ENCODE results near the gene NBEA.

NBEA gene

DNA sequence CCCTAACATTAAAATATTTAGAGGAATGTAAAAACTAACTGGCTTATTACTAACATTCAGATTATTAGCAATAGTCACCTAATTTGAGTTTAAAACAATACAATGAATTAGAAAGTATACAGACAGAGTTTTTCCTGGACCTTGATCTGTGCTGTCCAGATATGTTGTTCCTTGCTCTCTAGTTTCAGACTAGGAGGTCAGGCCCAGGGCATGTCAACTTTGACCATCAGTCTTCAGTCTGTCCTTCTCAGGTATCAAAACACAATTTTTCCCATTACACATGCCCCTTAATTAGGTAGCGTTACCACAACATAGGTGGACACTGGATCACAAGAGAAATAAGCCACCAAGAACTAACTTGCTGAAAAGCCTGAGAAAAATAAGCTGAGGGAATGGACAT, 337.4 kb downstream of the NBEA start:
- no peak for DNase-seq (ENCODE audit: low read depth)

DNA sequence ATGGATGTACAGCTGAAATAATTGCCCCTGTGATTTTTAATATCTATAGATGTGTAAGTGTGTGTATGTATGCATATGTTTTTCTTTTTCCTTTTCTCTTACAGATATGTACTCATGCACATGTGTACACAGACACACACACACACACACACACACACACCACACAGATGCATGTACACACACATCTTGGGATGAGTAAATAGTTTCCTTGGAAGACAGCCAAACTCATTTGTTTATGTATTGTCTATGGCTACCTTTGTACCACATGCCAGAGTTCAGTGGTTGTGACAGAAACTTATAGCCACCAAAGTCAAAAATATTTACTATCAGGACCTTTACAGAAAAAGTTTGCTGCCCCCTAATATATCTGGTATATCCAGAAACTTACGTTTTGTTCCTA, 341.8 kb downstream of the NBEA start:
- no peak for DNase-seq (ENCODE audit: low read depth)

DNA sequence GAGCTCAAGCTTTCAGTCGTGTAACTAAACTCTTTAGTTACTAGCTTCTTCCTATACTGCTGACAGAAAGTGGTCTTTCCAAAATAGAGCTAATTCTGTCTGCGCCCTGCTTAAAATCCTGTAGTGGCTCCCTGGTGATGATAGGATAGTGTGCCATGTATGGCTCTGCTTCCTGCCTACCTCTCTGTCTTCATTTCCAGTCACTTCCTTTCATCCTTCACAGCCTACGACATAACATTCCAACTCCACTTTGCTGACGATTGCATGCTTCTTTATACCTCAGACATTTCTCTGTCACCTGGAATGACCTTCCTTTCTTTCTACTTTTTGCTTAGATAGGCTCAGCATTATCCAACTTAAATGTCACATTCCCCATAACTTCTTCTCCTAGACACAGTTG, 343.6 kb downstream of the NBEA start:
- no peak for DNase-seq (ENCODE audit: low read depth)

DNA sequence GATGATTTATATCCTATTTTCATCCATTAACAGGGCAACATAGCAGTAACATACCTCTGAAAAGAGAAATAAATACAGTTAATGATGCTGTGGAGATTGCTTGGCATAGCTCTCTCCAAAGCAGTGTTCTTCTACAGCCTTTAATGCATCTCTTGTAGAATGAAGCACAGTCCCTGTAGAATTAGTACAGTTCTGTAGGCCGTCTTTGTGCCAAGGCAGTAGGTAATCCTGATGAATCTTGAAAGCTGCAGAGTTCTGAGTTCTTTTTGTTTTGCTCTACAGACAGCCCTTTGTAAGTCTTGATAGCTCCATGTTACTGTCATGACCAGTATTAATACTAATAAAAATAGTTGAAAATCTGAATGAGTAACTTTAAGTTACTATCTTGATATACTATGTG, 350.3 kb downstream of the NBEA start:
- no peak for DNase-seq (ENCODE audit: low read depth)

DNA sequence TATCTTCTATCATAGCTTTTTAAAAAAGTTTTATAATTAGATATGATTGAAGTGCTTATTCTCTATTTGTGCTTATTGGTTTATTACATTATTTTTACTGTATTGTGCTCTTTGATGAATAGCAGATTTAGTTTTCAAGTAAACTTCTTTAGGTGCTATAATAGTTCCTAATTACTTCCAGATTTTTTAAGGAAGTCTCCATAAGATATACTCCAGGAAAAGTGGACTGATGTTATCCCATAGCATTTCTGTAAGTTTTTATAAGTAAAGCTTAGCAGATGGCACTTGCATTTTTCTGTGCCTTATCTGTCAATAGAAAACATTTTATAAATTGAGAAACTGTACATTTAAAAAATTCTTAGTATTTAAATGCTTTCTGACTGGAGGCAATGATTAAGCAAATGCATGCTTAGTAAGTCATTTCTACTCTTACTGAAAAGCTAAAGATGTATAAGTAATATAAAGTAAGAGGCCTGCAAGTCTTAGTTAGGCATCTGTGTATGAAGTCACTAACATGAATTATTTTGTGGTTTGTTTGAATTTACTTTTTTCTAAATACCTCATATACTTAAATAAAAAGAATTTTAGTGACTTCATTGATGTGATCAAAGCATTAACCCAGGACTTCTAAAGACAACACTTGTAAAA, 351.6 kb downstream of the NBEA start:
- DNase-seq (ENCODE audit: low read depth) = no peak

DNA sequence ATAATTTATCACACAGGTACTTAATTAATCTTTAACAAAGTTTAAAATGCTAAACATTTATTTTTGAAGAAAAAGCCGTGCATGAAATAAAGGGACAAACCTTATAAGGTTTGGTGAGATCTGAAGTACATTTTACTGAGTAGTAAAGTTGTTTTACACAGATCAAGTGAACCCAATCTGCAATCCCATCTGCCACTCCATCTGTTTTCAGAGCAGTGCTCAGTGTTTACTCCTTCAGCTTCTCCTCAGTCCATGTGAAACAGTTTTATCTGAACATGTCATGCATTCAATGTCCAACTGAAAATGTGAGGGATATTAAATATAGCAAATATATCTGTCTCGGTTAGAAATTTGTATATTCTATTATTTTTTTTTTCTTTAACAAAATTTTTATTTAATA, 367.6 kb downstream of the NBEA start:
- no peak for DNase-seq (ENCODE audit: low read depth)

DNA sequence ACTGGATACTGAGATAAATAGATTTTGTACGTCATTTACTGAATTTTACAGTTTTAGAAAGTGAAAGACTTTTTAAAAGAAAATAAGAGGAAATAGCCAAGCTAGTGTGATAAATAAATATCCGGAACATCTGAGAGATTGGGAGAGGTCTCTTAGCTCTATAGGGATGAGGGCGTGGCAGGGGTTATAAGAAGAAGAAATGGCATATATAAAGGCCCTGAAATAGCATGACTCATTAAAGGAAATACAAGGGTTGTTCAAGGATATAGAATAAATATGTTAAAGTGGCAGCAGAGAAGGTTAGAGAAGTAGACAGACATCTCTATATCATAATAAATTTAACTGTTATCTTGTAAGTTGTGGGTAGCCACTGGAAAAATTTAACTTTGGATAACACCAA, 390.1 kb downstream of the NBEA start:
- no peak for DNase-seq (ENCODE audit: low read depth)

DNA sequence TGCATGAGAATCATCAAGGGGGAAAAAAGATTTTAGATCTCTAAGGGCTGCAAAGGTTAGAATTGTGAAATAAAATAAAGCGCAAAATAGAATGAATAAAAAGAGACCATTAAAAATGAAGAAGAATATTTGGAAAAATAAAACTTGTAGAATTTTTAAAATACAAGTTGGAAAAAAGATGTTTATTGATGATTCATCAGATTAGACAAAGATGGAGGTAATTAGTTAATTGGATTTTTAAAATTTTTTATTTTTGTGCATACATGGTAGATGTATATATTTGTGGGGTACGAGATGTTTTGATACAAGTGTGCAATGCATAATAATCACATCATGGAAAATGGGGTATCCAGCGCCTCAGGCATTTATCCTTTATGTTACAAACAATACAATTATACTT, 391.1 kb downstream of the NBEA start:
- no peak for DNase-seq (ENCODE audit: low read depth)

DNA sequence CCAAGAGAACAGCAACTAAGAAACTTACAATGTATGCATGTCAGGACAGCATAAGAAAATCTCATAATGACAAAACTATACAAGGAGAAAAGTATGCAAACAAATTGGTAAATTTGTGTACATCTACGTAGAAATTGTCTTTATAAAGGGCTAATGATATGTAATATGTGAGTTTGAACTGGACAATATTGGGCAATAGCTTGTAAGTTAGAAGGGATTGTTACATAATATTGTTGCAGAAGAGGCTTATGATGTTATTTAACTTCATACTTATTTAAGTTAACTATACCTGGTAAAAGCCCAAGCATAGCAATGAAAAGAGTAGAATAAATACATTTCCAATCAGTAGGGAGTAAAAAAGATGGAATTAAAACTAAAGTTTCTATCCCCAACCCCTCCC, 400.4 kb downstream of the NBEA start:
- DNase-seq (ENCODE audit: low read depth) = no peak

DNA sequence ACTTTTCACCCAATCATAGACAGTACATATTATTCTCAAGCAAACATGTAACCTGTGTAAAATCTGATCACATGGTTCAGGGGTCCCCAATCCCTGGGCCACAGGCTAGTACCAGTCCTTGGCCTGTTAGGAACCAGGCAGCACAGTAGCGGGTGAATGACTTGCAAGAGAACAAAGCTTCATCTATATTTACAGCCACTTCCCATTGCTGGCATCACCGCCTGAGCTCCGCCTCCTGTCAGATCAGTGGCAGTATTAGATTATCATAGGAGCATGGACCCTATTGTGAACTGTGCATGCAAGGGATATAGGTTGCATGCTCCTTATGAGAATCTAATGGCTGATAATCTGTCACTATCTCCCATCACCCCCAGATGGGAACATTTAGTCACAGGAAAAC, 401.3 kb downstream of the NBEA start:
- DNase-seq (ENCODE audit: low read depth) = no peak

DNA sequence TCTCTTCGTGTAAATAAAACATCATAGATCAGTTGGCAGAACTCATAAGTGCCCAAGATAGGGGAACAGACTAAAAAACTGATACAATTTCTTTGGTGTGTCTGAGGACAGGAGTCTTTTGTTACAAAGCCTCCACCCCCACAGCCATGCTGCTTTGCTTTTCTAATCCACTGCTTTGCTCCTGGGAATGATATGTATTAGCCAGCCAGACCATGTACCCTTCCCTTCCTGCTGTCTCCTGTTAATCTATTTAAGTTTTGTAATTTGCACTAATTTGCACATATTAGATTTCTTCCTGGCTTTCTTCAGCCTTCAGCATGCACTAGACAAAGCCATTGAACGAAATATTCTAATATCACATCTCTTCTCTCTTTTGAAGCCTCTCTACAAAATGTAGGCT, 403.9 kb downstream of the NBEA start:
- no peak for DNase-seq (ENCODE audit: low read depth)

DNA sequence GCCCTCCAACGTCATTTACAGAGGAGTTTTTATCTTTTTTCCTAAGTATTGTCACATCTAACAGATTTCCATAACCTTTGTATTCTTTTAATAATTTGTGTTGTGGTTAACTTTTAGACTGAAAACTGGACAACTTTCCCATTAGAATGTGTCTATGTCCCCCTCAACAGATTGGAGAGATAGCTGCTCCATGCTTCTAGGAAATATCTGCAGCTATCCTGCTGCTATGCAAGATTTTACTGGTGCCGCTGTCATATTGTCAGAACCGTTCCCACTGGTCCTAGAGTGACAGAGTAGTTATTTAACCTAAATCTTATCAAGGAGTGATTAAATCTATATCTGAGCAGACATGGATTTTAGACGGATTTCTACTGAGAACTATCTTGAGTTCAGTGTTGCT, 404.4 kb downstream of the NBEA start:
- DNase-seq (ENCODE audit: low read depth) = no peak

DNA sequence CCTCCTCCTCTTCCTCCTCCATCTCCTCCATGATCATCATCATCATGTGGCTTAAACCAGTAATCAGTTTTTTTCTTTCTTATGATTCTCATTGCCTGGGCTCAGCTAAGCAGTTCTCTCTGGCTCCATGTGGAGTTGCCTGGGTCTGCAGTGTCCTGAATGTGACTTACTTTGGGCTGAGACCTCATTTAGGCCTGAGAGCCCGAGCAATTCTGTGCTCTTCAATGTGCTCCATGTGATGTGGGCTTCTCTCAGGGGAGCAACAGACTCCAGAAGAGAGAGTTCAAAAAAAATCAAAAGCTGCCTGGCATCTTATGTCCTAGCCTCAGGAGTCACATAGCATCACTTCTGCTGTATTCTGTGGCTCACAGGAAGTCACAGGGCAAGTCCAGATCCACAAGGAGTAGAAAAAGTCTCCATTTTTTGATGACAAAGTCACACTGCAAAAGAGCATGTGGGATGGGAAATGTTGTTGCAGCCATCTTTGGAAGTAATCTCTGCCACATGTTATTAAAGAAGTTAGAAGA, 405.7 kb downstream of the NBEA start:
- DNase-seq (ENCODE audit: low read depth) = no peak

DNA sequence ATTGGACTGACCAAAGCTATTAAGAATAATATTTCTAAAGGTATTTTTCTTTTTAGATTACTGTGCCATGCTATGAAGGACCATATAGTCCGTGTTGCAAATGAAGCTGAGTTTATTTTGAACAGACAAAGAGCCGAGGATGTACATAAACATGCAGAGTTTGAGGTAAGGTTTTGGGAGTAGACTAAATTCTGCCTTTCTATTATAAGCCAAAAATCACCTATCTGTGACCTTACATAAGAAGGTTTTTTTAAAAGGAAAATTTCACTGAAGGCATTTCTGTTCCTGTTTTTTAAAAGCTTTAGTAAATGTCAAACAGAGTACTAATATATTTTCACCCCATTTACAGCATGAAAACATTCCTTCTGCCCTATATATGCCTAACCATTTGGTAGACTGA, 407.0 kb downstream of the NBEA start:
- no peak for DNase-seq (ENCODE audit: low read depth)

DNA sequence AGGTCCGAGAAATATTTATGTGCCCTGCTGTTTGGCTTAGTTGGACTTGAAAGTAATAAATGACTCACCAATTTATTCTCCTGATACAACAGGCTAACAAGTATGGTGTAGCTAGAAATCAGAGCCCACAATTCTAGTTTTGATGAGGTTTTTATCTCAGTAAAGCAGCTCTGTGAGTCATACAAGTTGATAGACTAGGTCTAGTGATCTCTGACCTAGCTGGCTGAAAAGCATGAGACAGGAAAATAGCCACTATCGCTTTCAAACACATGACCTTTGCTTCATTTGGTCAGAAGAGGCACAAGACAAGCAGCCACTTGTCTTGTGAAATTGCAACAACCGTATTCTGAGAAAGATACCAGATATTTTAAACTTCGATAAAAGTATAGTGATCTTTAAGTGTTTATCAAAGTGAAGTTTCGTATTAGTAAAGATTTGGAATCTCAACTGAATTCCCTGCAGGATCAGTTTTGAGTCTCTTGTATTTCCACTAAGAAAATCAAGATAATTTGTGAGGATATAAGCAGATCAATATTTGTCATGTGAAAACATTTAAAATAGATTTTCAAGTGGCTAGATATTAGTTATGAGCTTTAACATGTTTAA, 407.7 kb downstream of the NBEA start:
- no peak for DNase-seq (ENCODE audit: low read depth)

DNA sequence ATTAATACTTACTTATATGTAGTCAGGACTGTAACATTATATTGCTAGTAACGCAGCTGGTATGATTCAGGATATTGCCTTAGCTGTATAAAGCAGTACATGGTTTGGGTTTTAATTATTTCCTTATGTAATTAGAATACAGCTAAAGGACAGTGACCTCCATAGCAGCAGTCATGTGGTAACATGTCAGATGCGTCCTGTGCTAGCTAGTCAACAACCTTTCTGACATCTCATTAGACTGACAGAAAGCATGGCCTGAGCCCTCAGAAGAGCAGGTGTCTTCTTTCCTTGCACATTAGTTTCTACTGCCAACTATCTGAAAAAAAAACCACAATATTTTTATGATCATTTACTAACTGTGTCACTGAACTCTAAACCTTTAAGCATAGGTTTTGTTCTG, 412.2 kb downstream of the NBEA start:
- DNase-seq (ENCODE audit: low read depth) = no peak

DNA sequence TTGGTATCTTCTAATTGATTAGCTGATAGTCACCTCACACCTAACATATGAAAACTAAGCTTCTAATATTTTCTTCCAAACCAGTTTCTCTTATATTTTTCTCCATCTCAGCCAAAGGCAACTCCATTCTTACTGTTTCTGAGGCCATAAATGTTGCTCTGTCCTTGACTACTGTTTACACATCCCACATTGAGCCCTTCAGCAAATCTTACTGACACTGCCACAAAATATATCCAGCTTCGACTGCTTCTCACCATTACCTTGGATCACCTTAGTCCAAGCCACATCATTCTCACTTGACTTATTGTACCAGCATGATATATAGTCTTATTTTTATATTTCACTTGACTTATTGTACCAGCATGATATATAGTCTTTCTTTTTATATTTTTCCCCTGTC, 412.8 kb downstream of the NBEA start:
- no peak for DNase-seq (ENCODE audit: low read depth)

DNA sequence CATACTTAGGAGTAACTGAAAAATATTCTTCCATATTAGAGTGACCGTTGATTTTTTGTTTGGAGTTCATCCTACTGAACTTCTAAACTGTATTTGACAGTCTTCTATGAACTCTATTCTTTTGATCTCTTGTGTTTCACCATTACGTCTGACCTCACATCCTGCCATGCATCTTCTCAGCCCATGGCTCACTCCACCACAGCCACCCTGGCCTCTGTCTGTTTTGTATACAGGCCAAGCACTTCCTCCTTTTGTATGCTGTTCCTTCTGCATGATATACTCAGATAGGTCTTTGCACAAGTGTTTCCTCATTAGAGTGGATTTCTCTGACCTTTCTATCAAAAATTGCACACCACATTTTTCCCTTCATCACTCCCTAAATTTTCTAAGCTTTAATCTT, 414.5 kb downstream of the NBEA start:
- no peak for DNase-seq (ENCODE audit: low read depth)

DNA sequence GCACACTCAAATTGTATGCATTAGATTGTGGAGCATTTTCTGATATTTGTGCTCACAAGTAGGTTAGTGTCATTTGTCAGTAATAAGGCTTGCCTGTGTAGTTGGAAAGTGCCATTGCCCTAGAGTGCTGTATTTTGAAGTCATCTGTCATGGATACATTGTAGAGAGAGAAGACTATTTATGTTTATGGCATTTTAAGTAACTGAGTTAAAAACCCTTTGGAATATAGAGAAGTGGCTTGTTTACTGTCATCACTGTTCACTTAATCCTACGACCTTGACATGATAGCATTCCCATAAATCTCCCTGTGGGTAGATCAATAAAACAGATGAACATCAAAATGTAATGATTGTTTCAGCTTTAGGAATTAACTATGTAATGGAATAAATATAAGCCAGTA, 423.8 kb downstream of the NBEA start:
- no peak for DNase-seq (ENCODE audit: low read depth)

DNA sequence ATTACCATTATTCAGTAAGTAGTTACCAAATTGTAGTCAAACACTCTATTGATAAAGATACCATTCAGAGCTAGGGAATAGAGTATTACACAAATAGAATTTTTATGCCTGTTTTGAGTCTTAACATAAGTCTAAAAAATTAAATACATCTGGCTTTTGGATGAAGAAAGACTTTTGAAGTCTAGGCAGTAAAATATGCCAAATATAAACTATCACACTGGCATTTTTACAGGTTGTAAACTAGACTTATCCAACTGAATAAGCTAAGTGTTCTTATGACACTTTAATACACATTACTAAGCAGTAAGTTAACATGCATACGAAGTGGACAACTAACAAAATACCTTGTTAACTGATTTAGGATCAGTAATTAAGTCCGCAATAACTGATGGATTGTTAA, 425.5 kb downstream of the NBEA start:
- no peak for DNase-seq (ENCODE audit: low read depth)

DNA sequence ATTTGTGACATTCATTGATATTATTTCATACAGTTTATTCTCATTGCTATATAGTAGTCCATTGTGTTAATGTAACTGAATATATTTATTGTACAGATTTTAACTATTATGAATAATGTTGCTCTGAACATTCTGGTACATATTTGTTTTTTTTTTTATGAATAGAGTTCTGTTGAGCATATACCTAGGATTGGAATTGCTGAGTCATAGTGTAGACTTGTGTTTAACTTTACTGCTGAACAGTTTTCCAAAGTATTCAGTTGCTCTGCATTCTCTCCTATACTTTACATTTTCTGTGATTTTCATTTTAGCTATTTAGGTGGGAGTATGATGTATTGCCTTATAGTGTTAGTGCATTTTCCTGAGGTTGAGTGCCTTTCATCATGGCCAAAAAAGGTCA, 436.9 kb downstream of the NBEA start:
- no peak for DNase-seq (ENCODE audit: low read depth)

DNA sequence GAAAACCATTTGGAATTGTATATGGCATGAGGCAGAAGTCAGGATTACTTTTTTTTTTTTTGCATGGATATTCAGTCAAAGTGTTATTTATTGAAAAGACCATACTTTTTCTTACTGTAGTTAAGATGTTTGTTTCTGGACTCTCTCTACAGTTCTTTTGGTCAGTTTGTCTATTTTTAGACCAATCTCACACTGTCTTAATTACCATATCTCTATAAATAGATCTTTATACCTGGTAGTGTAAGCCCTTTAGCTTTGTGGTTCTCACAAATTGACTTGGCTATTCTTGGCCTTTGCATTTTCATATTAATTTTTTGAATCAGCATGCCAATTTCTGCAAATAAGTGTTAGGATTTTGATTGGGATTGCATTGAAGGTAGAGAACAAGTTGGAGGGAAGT, 437.6 kb downstream of the NBEA start:
- DNase-seq (ENCODE audit: low read depth) = no peak

DNA sequence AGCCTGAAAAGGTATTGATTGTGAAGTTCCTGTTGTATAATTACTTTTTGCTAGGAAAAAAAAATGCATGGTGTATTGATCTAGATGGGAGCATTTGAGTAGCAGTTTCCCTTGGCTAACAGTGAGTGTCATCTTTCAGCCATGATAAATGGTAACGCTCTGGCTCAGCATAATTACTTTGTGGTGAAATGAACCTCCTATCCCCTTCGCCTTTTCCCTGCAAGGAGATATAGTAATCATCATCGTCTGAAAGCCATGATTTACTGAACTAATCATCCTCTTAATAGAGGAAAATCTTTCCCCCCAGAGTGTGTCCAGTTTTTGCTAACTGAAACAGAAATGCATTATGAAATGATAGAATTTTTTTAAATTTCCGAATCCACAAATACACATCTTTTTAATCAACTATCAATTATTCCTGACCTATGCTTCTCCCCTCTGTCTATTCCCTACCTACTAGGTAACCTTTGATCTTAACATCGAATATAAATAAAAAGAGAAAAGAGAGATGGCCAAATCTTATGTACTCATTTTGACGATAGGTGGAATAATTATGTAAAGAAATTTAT, 445.7 kb downstream of the NBEA start:
- no peak for DNase-seq (ENCODE audit: low read depth)
